CD4-positive, alpha-beta memory T cell (primary cell): ENCODE measurements around the gene NR1D2. TPM values are rescaled to one million over a fixed set of nuclear protein-coding genes. Genes with fewer than 3 reads are reported as not detected.
A peak's percentile ranks its signal among the peaks of the same experiment; 100 is the strongest.

Experiments used
- CTCF ChIA-PET: fragments of 350-600 bp; sonication (Branson Sonifier 250); formaldehyde crosslinking; loops from one replicate; lab custom pipeline; 2021; ENCODE audit warnings: inconsistent platforms; ENCODE audit not compliant: partially characterized antibody; lab: Charles Lee
- POLR2A ChIA-PET: fragments of 350-600 bp; sonication (Branson Sonifier 250); formaldehyde crosslinking; loops from one replicate; lab custom pipeline; 2021; ENCODE audit not compliant: partially characterized antibody; lab: Charles Lee
- DNase-seq, 5 donors: peaks; one replicate each; pipeline versions ENCODE4 v3.0.0 to v3.0.0-alpha.2; 2020 to 2022; ENCODE audit warnings: mixed read lengths in 1 of 5
- H3K27ac ChIP-seq: one replicate; pipeline ENCODE4 v1.7.0; 2013; ENCODE audit warnings: low read depth, low read length
- H3K27me3 ChIP-seq: 2 replicates; pipeline ENCODE4 v1.7.0; 2013; ENCODE audit warnings: mild to moderate bottlenecking, low read length, moderate library complexity; ENCODE audit not compliant: insufficient read depth
- H3K36me3 ChIP-seq: 2 replicates; pipeline ENCODE4 v1.7.0; 2013; ENCODE audit warnings: mild to moderate bottlenecking, low read length, moderate library complexity; ENCODE audit not compliant: insufficient read depth
- H3K4me1 ChIP-seq: 2 replicates; pipeline ENCODE4 v1.7.0; 2013; ENCODE audit warnings: mild to moderate bottlenecking, low read length, moderate library complexity; ENCODE audit not compliant: insufficient read depth
- H3K4me3 ChIP-seq, 2 donors: one replicate each; pipeline ENCODE4 v1.7.0; 2013; ENCODE audit warnings: low read length in 2 of 2, mild to moderate bottlenecking in 1 of 2
- H3K9me3 ChIP-seq, 2 donors: one replicate each; pipeline ENCODE4 v1.7.0; 2013; ENCODE audit warnings: low read length in 2 of 2, control low read depth in 1 of 2; ENCODE audit not compliant: control insufficient read depth in 1 of 2
- H3K27ac Mint-ChIP-seq, 7 donors: one replicate each; pipeline ENCODE4 v1.8.0; 2020 to 2021; ENCODE audit warnings: mixed read lengths in 7 of 7, mild to moderate bottlenecking in 6 of 7, inconsistent platforms in 3 of 7, moderate library complexity in 3 of 7
- H3K27me3 Mint-ChIP-seq, 2 donors: one replicate each; pipeline ENCODE4 v1.8.0; 2020 to 2021; ENCODE audit warnings: mixed read lengths in 2 of 2
- H3K36me3 Mint-ChIP-seq, 2 donors: one replicate each; pipeline ENCODE4 v1.8.0; 2020 to 2021; ENCODE audit warnings: mixed read lengths in 2 of 2, inconsistent platforms in 1 of 2, mild to moderate bottlenecking in 1 of 2
- H3K4me1 Mint-ChIP-seq, 4 donors: one replicate each; pipeline ENCODE4 v1.8.0; 2020 to 2021; ENCODE audit warnings: mixed read lengths in 4 of 4, mild to moderate bottlenecking in 1 of 4
- H3K4me3 Mint-ChIP-seq, 8 donors: one replicate each; pipeline ENCODE4 v1.8.0; 2020 to 2021; ENCODE audit warnings: mixed read lengths in 8 of 8, mild to moderate bottlenecking in 7 of 8, moderate library complexity in 6 of 8, inconsistent platforms in 3 of 8
- H3K9me3 Mint-ChIP-seq, 8 donors: one replicate each; pipeline ENCODE4 v1.8.0; 2020 to 2021; ENCODE audit warnings: mixed read lengths in 8 of 8, mild to moderate bottlenecking in 5 of 8, inconsistent platforms in 3 of 8, moderate library complexity in 1 of 8
- intact Hi-C: fragments of 100-400 bp; cut with micrococcal nuclease; formaldehyde crosslinking; loops from one replicate; pipeline ENCODE4 v1.15.1; 2023
- polyA plus RNA-seq, 2 donors: library from polyadenylated mRNA; unstranded; fragments of 300-500 nt; fragmentation: Illumina TruSeq; gene quantifications; one replicate each; pipeline ENCODE4 v1.2.3, GENCODE V29; 2021
- total RNA-seq, 2 experiments: library from RNA; stranded (reverse); gene quantifications; one replicate each; pipeline ENCODE4 v1.2.3, GENCODE V29; 2021

Gene NR1D2
- total and polyA plus RNA-seq, 4 experiments from 2014 or later = 28.1 to 70.5 (median 65.2) TPM

- H3K27ac Mint-ChIP-seq = no peak overlapping the region
- Histone ChIP-seq H3K27ac (no peak overlapping the region), H3K4me1 (no peaks in the 10 kb centered on the region), H3K9me3 (no peaks in the 10 kb centered on the region), H3K4me3 (no peak overlapping the region), H3K36me3 (peaks cover 12% of the 10 kb centered on the region), H3K27me3 (no peaks in the 10 kb centered on the region)
- no peak for DNase-seq
- H3K4me3 Mint-ChIP-seq = no peak overlapping the region
- intact Hi-C loops = no loop called here
- peaks cover 8 to 18% (median 12%) of the 10 kb centered on the region in 4 donors for H3K4me1 Mint-ChIP-seq
- no peaks in the 10 kb centered on the region for H3K27me3 Mint-ChIP-seq
- ChIA-PET CTCF (no interaction called here), POLR2A (interaction anchor here (1.5 kb wide), 1 partner anchor 54 kb away, joined by 4 read pairs; the partner anchor contains the start of genes NKIRAS1 and RPL15)
- H3K36me3 Mint-ChIP-seq = peaks cover 49 to 64% of the 10 kb centered on the region in 2 donors
- no peaks in the 10 kb centered on the region for H3K9me3 Mint-ChIP-seq
Observed at GRCh38 chr3:23971684-23972083, 26.6 kb downstream of the NR1D2 start.

- H3K27me3 Mint-ChIP-seq = no peaks in the 10 kb centered on the region
- no peak overlapping the region for H3K4me3 ChIP-seq
- POLR2A ChIA-PET = interaction anchor here (1.2 kb wide), 1 partner anchor 59 kb away, joined by 5 read pairs; the partner anchor contains the start of genes NKIRAS1 and RPL15
- peaks cover 4 to 7% (median 6%) of the 10 kb centered on the region in 4 donors for H3K4me1 Mint-ChIP-seq
- no peaks in the 10 kb centered on the region for H3K36me3 ChIP-seq
- peak overlapping the region in 1 of 7 donors; percentile 80 for H3K27ac Mint-ChIP-seq
- DNase-seq = no peak
- H3K27ac ChIP-seq = no peak overlapping the region
- H3K4me3 Mint-ChIP-seq = no peak overlapping the region
- no peaks in the 10 kb centered on the region for H3K4me1 ChIP-seq
- intact Hi-C loops = no loop called here
- H3K9me3 Mint-ChIP-seq = no peaks in the 10 kb centered on the region
- H3K9me3 ChIP-seq = no peaks in the 10 kb centered on the region
- H3K27me3 ChIP-seq = no peaks in the 10 kb centered on the region
- peaks cover 39 to 55% of the 10 kb centered on the region in 2 donors for H3K36me3 Mint-ChIP-seq
- CTCF ChIA-PET = no interaction called here
Observed at GRCh38 chr3:23976555-23976954, 31.5 kb downstream of the NR1D2 start.

DNA sequence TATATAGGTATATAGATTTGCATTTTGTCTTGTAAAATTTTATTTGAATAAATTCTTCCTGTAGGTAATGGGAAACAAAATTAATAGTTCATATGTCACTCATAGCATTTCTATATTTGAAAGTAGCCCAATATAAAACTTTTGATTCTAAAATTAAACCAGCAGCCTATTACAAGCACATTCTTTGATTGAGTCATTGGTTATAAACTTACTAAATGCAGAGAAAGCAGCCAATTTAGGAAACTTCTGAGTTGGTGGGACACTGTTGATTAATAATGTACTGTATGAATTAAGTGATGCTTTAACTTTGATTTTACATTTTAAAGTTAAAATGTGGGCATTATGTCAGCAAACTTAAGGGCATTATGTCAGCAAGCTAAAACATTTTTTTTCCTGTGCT is 34.5 kb downstream of the NR1D2 start:
- Mint-ChIP-seq H3K4me3 (no peak overlapping the region), H3K27ac (no peak overlapping the region), H3K4me1 (peaks cover 0 to 6% (median 3%) of the 10 kb centered on the region in 4 donors), H3K27me3 (no peaks in the 10 kb centered on the region), H3K9me3 (no peaks in the 10 kb centered on the region), H3K36me3 (peaks cover 30 to 32% of the 10 kb centered on the region in 2 donors)
- H3K4me1 ChIP-seq = no peaks in the 10 kb centered on the region
- ChIA-PET POLR2A (interaction anchor here (1.1 kb wide), 1 partner anchor 63 kb away, joined by 3 read pairs; the partner anchor contains the start of genes NKIRAS1 and RPL15), CTCF (no interaction called here)
- H3K27ac ChIP-seq = no peak overlapping the region
- H3K27me3 ChIP-seq = no peaks in the 10 kb centered on the region
- no peak for DNase-seq
- intact Hi-C loops = no loop called here
- no peaks in the 10 kb centered on the region for H3K36me3 ChIP-seq
- no peaks in the 10 kb centered on the region for H3K9me3 ChIP-seq
- no peak overlapping the region for H3K4me3 ChIP-seq

GRCh38 chr3:23981136-23981535 is 36.0 kb downstream of the NR1D2 start:
- intact Hi-C loops = no loop called here
- no peak for DNase-seq
- Mint-ChIP-seq H3K36me3 (peaks cover 18 to 30% of the 10 kb centered on the region in 2 donors), H3K4me3 (no peak overlapping the region), H3K27me3 (no peaks in the 10 kb centered on the region), H3K4me1 (peaks cover 0 to 6% (median 3%) of the 10 kb centered on the region in 4 donors), H3K27ac (no peak overlapping the region), H3K9me3 (no peaks in the 10 kb centered on the region)
- ChIA-PET POLR2A (interaction anchor here (1.1 kb wide), 1 partner anchor 63 kb away, joined by 3 read pairs; no protein-coding TSS in a partner anchor), CTCF (interaction anchor here (1.2 to 1.5 kb wide), 2 partner anchors 16 to 20 kb away, joined by 3 to 4 read pairs; no protein-coding TSS in a partner anchor)
- Histone ChIP-seq H3K4me1 (no peaks in the 10 kb centered on the region), H3K4me3 (no peak overlapping the region), H3K9me3 (no peaks in the 10 kb centered on the region), H3K27ac (no peak overlapping the region), H3K36me3 (no peaks in the 10 kb centered on the region), H3K27me3 (no peaks in the 10 kb centered on the region)

GRCh38 chr3:23981955-23982354 is 36.9 kb downstream of the NR1D2 start:
- ChIA-PET CTCF (interaction anchor here (1.2 to 1.5 kb wide), 2 partner anchors 15 to 20 kb away, joined by 3 to 4 read pairs; no protein-coding TSS in a partner anchor), POLR2A (interaction anchor here (1.1 kb wide), 1 partner anchor 64 kb away, joined by 3 read pairs; no protein-coding TSS in a partner anchor)
- no peak overlapping the region for H3K27ac ChIP-seq
- no peaks in the 10 kb centered on the region for H3K4me1 ChIP-seq
- Mint-ChIP-seq H3K4me1 (peaks cover 0 to 4% (median 2%) of the 10 kb centered on the region in 4 donors), H3K36me3 (peaks cover 13 to 25% of the 10 kb centered on the region in 2 donors), H3K9me3 (no peaks in the 10 kb centered on the region), H3K27me3 (no peaks in the 10 kb centered on the region), H3K4me3 (no peak overlapping the region), H3K27ac (no peak overlapping the region)
- H3K4me3 ChIP-seq = no peak overlapping the region
- H3K9me3 ChIP-seq = no peaks in the 10 kb centered on the region
- no peaks in the 10 kb centered on the region for H3K27me3 ChIP-seq
- intact Hi-C loops = no loop called here
- H3K36me3 ChIP-seq = no peaks in the 10 kb centered on the region
- DNase-seq = no peak

DNA sequence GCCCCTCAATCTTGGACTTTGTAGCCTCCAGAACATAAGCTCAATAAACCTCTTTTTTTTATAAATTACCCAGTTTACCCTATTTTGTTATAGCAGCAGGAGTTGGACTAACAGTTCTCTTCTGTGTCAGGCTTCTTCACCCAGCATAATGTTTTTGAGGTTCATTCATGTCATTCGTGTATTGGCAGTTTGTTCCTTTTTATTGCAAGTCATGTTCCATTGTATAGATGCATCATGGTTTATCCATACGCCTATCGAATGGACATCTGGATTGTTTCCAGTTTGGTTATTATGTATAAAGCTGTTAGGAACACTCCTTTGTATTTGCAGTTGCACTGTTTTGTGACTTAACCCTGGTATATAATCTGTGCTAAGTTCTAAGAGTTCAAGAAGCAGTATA is 39.8 kb downstream of the NR1D2 start:
- Histone ChIP-seq H3K27me3 (no peaks in the 10 kb centered on the region), H3K36me3 (no peaks in the 10 kb centered on the region), H3K27ac (no peak overlapping the region), H3K4me3 (no peak overlapping the region), H3K4me1 (no peaks in the 10 kb centered on the region), H3K9me3 (no peaks in the 10 kb centered on the region)
- no peaks in the 10 kb centered on the region for H3K27me3 Mint-ChIP-seq
- H3K9me3 Mint-ChIP-seq = no peaks in the 10 kb centered on the region
- H3K4me1 Mint-ChIP-seq = peaks cover 0 to 4% (median 2%) of the 10 kb centered on the region in 4 donors
- POLR2A ChIA-PET = no interaction called here
- CTCF ChIA-PET = interaction anchor here (1.1 kb wide), 1 partner anchor 12 kb away, joined by 3 read pairs; no protein-coding TSS in a partner anchor
- DNase-seq = no peak
- peaks cover 4 to 6% of the 10 kb centered on the region in 2 donors for H3K36me3 Mint-ChIP-seq
- peak overlapping the region in 1 of 7 donors; percentile 12 for H3K27ac Mint-ChIP-seq
- intact Hi-C loops = no loop called here
- no peak overlapping the region for H3K4me3 Mint-ChIP-seq

DNA sequence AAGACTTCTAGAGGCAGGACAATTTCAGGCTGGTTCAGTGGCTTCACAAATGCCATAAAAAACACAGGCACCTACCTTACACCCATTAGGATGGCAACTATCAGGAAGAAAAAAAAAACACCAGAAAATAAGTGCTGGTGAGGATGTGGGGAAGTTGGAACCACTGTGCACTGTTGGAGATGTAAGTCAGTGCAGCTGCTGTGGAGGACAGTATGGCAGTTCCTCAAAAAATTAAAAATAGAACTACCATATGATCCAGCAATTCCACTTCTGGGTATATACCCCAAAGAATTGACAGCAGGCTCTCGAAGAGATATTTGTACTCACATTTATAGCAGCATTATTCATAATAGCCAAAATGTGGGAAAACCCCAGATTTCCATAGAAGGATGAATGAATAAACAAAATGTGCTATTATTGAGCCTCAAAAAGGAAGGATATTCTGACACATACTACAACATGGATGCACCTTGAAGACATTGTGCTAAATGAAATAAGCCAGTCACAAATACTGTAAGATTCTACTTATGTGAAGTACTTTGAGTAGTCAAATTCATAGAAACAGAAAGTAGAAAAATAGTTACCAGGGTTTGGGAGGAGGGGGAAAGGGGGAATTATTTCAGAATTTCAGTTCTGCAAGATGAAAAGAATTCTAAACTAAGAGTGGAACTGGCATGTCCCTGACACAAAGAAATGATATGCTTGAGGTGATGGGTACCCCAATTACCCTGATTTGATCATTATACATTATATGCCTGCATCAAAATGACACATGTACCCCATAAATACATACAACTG is 40.9 kb downstream of the NR1D2 start:
- H3K4me1 Mint-ChIP-seq = peaks cover 0 to 3% (median under 1%) of the 10 kb centered on the region in 4 donors
- Histone ChIP-seq H3K4me3 (no peak overlapping the region), H3K9me3 (no peaks in the 10 kb centered on the region), H3K36me3 (no peaks in the 10 kb centered on the region), H3K4me1 (no peaks in the 10 kb centered on the region), H3K27ac (no peak overlapping the region), H3K27me3 (no peaks in the 10 kb centered on the region)
- DNase-seq = no peak
- peaks cover 4 to 6% of the 10 kb centered on the region in 2 donors for H3K36me3 Mint-ChIP-seq
- no peak overlapping the region for H3K27ac Mint-ChIP-seq
- no peaks in the 10 kb centered on the region for H3K27me3 Mint-ChIP-seq
- ChIA-PET POLR2A (no interaction called here), CTCF (interaction anchor here (1.1 kb wide), 1 partner anchor 11 kb away, joined by 3 read pairs; no protein-coding TSS in a partner anchor)
- no peak overlapping the region for H3K4me3 Mint-ChIP-seq
- intact Hi-C loops = no loop called here
- no peaks in the 10 kb centered on the region for H3K9me3 Mint-ChIP-seq
